ENCODE measurements around the gene ATP6V1B1. TPM values are rescaled to one million over a fixed set of nuclear protein-coding genes. Genes with fewer than 3 reads are reported as not detected.

ATP6V1B1 gene
- total and polyA plus RNA-seq, 2 experiments from 2014 or later: not detected

DNA sequence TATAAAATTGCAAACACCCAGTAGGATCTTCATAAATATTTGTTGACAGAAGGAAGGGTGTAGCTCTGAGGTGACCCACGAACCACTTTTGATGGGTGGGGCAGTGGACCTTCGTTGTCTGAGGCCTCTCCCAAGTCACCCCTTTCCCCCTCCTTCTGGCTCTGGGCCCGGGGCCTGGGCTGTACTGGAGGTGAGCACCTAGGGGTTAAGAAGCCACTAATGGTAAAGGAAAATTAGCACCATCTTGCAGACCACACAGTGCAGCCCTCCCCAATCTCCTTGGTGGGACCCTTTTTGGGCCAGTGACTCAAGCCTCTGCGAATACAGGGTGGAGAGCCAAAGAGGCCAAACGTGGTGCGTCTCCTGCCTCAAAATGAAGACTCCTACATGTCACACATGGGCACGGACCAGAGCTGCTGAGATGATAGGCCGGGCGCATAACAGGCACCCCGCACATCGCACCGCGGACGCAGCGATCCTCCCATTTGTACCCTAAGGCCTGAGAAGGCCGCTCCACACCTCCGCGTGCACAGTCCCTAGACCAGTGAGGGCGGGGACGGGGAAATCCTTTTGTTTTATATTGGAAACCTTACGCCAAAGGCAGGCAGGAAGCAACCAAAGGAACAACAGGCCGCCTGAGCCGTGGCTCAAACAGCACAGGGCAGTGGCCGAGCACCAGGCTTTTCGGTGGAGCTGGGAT lies 31.9 kb upstream of the ATP6V1B1 start (continued):
- TF ChIP-seq REST (IDR thresholded peaks at IDR 0.05; ENCODE audit: unreplicated experiment): no peak
- TF ChIP-seq ZNF331 (CRISPR knock-in tag; IDR thresholded peaks at IDR 0.05; ENCODE audit: low read depth): no peak
- no peak for TF ChIP-seq ETS1 (IDR thresholded peaks at IDR 0.05)
- TF ChIP-seq EZH2 (IDR thresholded peaks at IDR 0.05; ENCODE audit: low read depth, unreplicated experiment): peak; percentile 66
- no peak for TF ChIP-seq POLR2AphosphoS5 (IDR thresholded peaks at IDR 0.05; ENCODE audit: low read depth)

- H3K27me3 Mint-ChIP-seq (ENCODE audit: insufficient read depth, low read depth, poor library complexity): peaks cover 95% of the 10 kb centered on the region
- 0 out of 2 replicates have a peak, but pooled peaks cover 22% of the 10 kb centered on the region for H3F3A ChIP-seq (replicated peaks; ENCODE audit: low read depth)
- ATAC-seq: peak; percentile 6
- peak overlapping the region; percentile 19; the same call in 1 of the 3 replicates for H3K4me3 Mint-ChIP-seq
- peaks cover 52% of the 10 kb centered on the region for H3K4me1 ChIP-seq (ENCODE audit: insufficient read depth)
- H3K4me2 ChIP-seq: peak overlapping the region; percentile 57
- H3K36me3 ChIP-seq (ENCODE audit: insufficient read depth): no peaks in the 10 kb centered on the region
- H3K9me3 Mint-ChIP-seq: peaks cover 3% of the 10 kb centered on the region; the same call in 1 of the 3 replicates
- H3K79me2 ChIP-seq (replicated peaks; ENCODE audit: insufficient read depth): no peaks in the 10 kb centered on the region
- no peak overlapping the region for H2AFZ ChIP-seq
- no peak overlapping the region for H3K27ac Mint-ChIP-seq
- peaks cover 27% of the 10 kb centered on the region for H4K20me1 ChIP-seq (replicated peaks; ENCODE audit: insufficient read depth)
- H3K27ac ChIP-seq (ENCODE audit: low read depth): no peak overlapping the region
- peak overlapping the region; percentile 36; the same call in 1 of the 2 replicates for H3K4me3 ChIP-seq
- no peaks in the 10 kb centered on the region for H3K36me3 Mint-ChIP-seq (ENCODE audit: low read depth)
- DNase-seq (ENCODE audit: low spot score): peak; percentile 70
- H3K9me2 ChIP-seq (ENCODE audit: insufficient read depth): no peaks in the 10 kb centered on the region
- H3K4me1 Mint-ChIP-seq: peaks cover 43% of the 10 kb centered on the region
- peaks cover 100% of the 10 kb centered on the region for H3K27me3 ChIP-seq (ENCODE audit: insufficient read depth)
- no peak for TF ChIP-seq CTCF (conservative IDR thresholded peaks at IDR 0.05; ENCODE audit: low read depth in 2 of 2)
- peak; percentile 72 for TF ChIP-seq EZH2phosphoT487 (IDR thresholded peaks at IDR 0.05; ENCODE audit: unreplicated experiment)
- no peak for TF ChIP-seq NANOG (IDR thresholded peaks at IDR 0.05; ENCODE audit: borderline replicate concordance)
- no peak for TF ChIP-seq ETS1 (IDR thresholded peaks at IDR 0.05)
Observed at GRCh38 chr2:70904371-70905216, 31.1 kb upstream of the ATP6V1B1 start.
